NOMO-1 (cell line): ENCODE data around the gene SNX1.

Source experiments
- DNase-seq, 2 experiments: peaks; one replicate each; lab custom pipeline; 2025; ENCODE audit not compliant: unreplicated experiment in 2 of 2; lab: John Stamatoyannopoulos, UW

SNX1 gene

DNA sequence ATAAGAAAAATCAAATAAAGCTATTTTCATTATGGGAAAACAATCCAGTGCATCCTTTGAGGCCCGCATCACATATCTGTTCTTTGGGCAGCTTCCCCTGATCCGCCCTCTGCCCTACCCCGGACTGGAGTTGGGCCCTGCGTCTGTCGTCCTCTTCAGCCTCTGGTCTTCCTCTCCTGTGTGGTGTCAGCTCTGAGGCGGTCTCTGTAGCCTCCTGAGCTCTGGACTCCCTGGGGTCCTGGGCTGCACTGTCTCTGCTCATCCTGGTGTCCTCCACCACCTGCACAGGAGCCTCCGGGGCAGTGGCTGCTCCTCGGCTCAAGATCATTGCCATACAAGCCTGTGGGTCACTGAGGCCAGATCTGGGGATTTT is 48.4 kb downstream of the SNX1 start:
- no peak for DNase-seq

DNA sequence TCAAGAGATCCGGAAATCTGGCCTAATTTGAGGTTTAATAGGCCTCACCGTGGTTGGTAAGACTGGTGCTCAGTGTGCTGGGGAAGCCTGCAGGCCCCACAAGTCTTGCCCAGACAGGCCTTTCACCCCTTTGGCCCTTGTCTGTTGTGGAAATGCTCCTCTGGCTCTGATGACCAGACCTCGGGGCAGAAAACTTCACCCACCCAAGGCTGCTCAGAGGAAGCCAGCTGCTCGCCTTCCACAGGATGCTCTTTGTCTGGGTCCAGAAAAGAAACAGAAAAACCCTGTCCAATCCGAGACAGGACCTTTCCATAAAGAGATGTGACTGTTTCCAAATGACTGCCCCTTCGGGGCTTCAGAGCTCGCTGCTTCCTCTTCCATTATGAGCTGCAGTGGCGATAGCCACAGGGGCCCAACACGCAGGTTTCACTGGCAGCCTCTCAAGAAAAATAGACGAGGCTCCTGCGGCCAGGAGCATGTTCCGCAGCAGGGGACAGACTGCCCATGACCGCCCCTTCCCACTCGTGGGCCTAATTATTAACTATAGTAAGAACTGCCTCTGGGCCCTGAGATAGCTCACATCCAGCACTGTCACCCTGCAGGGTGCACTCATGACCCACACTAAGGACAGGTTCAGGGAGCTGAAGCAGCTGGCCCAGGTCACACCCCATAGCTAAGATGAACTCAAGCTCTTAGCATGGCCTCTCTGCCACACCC is 48.9 kb downstream of the SNX1 start:
- no peak for DNase-seq

DNA sequence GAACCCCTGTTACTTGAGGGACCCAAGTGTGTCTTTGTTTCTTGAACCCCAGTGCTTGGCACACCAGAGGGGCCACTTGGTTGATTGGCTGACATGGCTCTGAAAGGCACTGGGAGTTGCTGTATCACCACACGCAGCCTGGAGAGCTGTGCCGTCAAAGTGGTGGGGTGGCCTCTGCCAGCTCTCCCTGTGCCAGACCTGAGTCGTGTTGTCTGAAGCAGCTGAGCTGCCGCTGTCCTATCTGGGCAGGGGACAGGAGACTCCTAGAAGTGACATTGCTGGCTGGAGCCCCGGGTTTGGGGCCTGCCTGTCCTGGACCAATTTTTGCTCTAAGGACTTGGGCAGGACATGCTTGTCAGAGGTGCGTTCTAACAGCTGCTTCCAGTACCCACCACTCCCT is 50.3 kb downstream of the SNX1 start:
- DNase-seq = no peak

DNA sequence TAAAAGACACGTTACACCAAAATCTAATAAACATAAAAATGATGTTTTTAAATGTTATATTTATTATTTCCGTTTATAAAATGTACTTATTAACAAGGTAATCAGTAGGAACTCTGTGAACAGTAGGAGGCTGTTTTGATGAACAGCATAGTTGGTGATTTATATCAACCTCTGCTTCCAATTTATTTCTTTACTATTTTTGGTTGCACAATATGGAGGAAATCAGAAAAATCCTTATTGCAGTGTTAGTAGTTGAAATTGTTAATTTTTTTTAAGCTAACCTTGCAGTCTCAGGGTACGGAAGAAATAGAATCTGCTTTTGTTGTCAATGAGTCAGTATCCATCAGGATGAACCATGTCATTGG is 50.7 kb downstream of the SNX1 start:
- DNase-seq = no peak

DNA sequence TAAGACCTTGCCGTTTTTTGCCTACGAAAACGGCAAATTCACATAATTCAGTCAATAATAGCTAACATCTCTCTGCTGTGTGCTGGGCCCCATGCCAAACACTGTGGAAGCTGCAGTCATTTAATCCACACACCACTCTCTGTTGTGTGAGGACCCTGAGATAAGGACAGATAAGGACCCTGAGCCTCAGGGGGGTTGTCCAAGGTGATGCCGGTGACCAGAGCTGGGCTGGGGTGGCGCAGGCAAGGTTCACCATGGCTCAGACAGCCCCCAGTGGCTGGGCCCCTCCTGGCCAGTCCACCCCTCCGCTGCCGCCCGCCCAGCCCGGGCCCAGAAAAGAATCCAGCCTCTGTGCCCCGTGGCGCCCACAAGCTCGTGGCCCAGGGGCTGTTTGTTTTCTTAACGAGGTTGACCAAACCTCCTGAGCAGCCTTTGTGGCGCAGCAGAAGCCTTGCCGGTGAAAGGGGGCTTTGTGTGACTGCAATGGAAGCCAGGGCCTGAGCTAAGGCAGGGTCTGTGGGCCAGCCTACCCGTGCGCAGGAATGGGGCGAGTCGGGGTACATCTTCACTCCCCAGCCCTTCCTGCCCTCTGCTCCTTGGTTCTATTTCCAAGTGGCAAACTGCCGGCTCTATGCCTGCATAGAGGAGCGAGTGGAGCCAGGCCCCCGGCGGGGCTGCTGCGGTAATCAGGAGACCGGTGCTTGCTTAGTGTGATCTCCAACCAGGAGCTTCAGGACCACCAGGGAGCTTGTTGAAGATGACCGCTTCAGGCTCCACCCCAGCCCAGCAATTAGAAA is 51.3 kb downstream of the SNX1 start:
- no peak for DNase-seq

DNA sequence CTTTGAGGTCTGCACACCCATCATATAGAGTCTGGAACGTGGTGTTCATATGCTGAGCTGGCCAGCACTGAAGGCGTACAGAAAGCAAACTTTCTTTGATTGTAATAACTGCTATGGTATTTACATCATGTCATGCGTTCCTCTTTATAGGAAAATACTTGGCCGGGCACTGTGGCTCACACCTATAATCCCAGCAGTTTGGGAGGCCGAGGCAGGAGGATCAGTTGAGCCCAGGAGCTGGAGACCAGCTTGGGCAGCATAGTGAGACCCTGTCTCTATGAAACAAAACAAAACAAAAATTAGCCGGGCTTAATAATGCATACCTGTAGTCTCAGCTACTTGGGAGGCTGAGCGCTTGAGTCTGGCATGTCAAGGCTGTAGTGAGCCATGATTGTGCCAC is 52.4 kb downstream of the SNX1 start:
- no peak for DNase-seq

DNA sequence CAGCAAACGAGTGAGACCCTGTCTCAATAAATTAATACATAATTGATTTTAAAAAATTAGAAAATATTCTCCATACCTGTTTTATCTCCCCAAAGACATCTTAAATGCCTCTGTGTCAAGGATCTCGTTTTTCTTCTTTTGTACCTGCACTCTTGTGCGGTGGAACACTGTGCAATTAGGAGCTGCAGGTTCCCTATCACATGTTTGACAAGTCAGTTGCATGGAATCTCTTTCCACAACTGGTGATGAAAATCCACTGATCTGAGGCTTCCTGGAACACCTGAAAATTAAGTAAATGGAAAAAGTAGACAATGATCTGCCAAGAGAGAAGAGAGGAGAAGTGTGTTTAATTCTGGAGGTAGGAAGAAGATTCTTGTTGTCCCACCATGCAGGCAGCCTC is 52.8 kb downstream of the SNX1 start:
- no peak for DNase-seq

DNA sequence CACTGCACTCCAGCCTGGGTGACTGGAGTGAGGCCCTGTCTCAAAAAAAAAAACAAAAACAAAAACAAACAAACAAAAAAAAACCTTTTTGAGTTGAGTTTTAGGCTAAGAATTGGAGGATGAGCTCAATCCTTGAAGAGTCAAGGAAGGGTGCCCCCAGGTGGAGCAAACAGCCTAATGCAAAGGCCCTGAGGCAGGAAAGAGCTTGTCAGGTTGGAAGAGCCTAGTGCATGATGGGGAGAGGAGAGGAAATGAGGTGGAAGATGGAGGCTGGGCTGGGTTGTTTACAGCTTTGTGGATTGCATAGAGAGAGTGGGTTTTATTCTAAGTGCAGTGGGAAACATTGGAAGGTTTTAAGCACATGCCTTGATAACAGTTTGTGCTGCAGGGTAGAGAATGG is 53.6 kb downstream of the SNX1 start:
- DNase-seq = peak; percentile 4 to 14

DNA sequence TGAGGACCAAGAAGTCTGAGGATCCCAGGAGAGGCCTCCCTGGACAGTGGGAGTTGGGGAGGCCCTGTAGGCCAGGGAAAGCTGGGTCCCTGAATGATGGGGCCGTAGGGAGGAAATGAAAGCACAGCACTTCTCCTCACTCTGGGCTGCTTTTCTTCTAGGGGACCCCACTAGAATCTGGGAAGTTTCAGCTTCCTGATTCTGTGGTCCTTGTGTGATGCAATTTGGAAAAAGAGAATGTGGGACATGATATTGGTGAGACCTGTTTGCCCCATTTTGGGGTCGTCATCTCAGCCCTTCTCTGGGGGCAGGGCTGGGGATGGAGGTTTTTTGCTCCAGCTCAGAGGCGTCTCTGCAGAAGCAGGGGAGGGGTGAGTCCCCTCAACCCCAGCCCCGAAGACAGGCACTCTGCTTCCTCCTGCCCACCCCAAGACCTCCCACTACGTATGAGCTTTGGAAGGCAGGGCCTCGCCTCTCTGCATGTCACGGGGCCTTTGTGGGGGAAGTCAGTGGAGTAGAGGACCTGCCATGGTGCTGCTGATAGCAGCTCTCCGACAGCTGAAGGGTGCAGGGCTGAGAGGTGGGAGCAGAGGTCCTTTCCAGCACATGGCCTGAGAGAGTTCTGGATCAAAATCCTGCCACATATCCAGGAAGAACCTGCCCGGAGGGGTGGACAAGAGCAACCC is 54.3 kb downstream of the SNX1 start:
- no peak for DNase-seq

DNA sequence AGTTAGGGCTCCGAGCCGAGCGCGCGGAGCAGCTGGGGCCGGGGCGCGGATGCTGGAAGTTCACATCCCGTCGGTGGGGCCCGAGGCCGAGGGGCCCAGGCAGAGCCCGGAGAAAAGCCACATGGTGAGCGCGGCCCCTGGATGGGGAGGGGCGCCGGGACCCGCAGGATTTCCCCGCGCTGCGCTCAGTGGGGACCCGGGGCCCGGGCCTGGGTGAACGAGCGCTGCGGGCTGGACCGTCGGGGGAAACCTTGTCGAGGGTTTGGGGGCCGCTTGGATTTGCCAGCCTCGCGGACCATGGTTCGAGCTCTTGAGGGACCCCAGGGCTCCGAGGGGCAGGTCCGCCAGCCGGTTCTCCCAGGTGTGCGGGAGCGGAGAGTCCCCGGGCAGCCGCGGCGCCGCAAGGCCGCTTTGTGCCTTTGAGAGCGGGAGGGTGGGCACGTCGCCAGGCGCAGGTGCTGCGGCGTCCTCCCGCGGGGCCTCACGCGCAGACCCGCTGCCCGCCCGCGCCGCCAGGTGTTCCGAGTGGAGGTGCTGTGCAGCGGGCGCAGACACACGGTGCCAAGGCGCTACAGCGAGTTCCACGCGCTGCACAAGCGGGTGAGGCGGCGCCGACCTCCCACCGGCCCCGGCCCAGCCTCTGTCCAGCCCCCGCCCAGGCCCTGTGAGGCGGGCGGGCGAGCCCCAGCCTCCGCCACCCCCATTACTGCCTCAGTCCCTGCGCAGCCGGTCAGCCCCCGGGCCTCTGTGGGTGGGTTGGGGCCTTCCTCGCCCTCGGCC is 56.1 kb downstream of the SNX1 start, which contains the start of gene SNX22:
TSS of gene SNX22 (plus strand) at position 5 of the 780 bp plus-strand sequence. CDS start at position 50, 45 bp downstream.
- DNase-seq = no peak

DNA sequence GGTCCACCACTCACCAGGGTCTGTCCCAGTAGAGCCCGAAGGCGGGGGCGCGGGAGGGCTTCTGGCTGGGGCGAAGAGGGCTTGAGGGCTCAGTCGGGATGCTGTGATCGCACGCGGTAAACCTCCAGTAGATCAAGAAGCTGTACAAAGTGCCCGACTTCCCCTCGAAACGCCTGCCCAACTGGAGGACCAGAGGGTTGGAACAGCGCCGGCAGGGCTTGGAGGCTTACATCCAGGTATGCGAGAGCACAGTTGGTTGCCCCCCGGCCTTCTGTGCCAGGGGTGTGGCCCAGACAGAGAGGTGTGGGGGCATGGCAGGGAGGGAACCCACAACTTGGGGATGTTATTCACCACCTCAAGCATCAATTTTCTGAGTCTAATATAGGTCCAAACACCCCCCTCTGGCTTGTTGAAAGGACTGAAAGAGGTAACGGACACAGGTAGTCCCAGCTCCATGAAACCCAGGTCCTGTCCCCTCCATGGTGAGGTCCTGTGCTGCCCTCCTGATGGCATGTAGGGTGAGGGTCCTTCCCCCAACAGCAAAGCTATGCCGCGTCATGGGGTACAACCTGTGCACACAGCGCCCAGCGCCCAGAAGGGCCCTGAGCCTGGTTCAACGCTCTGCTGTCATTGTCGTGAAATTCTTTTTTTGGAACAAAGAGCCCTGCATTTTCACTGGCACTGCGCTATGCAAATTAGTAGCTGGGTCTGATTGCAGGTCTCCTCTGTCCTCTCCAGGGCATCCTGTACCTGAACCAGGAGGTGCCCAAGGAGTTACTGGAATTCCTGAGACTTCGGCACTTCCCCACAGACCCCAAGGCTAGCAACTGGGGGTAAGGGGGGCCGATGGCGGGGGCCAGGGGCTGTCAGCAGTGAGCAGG is 57.0 kb downstream of the SNX1 start:
- no peak for DNase-seq

DNA sequence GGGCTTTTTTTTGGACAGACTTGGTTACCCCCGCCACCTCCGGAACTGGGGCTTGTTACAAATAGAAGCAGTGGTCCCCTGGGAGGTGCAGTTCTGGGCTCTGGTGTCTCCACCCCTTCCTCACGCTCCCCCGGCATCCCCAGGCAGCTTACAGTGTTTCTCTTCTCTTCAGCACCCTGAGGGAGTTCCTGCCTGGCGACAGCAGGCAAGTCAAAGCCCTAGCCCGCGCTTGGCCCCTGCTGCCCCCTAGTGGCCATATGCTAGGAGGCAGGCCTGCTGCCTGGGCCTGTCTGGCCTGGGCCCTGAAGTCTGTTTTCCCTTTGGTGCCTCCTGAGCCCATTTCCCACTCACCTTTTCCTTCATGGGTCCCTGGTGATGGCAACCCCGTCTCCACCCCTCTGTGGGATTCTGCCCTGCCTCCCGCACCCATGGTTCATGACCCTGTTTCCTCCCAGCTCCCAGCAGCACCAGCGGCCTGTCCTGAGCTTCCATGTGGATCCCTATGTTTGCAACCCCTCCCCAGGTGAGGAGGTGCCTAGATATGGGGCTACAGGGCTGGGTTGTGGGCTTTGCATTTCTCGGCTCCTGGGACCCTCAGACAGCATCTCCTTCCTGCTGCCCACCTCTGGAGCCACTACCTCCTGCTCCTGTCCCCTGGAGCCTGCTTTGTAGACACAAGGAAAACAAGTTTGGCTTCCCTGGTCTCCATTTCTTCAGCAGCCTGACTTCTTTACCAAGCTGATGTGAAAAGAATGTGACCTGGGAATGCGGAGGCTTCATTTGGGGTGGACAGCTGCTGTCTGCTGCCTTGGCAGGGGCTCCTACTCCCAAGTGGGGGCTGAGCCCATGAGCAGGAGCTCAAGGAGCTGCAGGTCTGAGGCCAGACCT is 57.9 kb downstream of the SNX1 start:
- peak; percentile 82 for DNase-seq

DNA sequence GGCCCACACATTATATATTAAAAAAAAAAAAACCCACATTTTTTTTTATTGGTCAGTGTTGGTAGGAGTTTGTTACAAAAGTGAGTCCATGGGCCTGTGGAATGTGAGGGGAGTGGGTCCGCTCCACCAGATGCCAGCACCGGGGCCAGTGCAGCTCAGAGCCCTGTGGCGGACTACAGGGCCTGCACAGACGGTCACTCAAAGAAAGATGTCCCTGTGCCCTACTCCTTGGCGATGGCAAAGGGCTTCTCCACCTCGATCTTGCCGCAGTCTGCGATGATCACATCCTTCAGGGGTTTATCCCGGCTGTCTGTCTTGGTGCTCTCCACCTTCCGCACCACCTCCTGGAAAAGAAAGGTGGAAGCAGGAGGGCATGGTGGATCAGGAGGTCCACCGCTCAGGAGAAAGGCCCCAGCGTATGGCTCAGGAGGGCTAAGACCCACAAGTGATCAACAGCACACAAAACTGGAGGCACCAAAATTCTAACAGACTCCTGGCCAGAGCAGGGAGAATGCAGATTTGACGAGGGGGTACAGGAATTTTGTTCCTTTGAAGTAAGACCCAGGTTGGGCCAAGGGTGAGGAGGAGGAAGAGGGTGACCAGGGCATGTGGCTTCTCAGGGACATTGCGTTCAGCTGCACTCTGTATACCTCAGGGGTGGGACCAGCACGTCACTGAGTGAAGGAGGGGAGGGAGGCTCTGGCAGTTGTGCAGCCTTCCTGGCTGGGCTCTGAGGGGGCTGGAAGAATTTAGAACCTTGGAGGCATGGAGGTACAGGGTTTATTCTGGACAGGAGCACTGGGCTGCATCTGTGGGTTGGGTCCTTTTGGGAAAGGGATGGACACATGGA is 60.2 kb downstream of the SNX1 start:
- no peak for DNase-seq

DNA sequence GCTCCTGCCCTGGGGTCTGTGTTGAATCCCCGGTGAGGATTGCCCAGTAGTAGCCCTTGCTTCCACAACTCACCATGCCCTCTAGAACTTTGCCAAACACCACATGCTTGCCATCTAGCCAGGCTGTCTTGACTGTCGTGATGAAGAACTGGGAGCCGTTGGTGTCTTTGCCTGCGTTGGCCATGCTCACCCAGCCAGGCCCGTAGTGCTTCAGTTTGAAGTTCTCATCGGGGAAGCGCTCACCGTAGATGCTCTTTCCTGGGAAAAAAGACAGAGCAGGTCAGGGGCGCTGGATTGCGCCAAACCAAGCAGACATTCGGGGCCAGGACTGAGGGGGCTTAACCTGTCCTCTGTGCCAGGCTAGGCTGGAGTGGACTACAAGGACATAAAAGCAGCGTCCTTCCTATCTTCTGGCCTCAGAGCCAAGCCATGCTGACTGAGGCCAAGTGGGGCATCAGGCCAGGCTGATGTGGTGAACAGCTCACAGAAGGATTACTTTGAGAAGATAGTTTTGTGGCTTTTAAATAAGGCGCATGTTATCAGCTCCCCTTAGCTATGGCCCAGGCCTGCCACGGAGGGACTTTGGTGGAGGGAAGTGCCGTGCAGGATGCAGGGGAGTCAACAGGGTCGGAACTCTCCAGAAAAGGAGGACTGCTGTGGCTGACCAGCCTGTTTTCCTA is 61.0 kb downstream of the SNX1 start:
- DNase-seq = no peak

DNA sequence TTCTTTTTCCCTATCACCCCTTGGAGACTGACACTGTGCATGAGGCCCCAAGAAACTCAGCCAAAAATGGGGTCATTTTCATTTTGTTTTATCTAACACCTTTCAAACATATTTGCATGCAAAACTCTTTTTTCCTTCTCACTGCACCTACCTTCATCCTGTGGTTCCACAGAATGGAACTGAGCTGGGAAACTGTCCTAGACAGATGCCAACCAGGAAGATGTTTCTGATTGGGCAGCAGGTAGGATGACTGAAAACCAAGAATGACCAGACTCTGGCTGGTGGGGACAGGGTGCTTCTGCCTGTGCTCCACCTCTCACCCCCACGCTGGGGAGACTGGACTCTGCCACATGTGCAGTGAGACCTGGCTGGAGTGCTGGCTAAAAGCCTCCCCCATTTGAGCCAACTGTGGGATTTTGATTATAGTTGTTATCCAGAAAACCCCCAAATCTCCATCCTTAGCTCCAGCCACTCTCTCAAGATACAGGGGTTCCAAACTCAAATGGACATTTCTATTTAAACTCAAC is 61.9 kb downstream of the SNX1 start:
- no peak for DNase-seq

DNA sequence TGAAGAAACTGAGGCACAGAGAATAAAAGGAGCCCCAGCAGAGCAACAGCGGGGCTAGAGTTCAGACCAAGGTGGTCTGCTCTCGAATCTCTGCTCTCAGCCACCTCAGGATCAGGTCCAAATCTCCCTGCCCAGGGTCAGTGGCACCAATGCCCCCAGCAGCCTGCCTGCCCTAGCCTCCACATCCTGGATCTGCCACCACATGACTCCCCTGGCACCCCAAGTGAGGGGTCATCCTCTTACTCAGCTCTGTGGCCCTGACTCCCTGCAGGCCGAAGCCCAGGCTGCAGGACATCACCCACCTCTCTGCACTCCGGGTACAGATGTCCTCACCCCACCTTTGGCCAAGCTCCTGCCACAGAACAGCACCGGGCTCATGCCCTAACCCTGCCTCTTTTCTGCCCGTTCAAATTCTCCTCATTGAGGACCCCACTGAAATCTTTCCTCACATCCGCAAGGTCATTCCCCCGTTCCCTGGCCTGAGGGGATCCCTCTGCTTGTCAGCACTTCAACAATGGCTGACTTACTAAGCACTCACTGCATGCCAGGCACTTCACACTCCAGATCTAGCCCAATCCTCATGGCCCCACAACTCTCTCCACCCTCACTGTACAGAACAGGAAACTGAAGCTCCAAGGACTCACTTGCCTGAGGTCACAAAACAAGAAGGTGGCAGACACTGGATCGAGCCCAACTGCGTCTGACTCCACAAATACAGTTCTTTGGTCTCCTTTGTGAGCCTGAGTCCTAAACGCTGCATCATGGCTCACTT is 62.8 kb downstream of the SNX1 start:
- DNase-seq = no peak
